Keratinocyte (primary cell): ENCODE results near the gene NKX2-2.

Experiments
- EZH2 ChIP-seq: IDR thresholded peaks from one replicate; pipeline ENCODE4 v1.6.1; 2012; ENCODE audit warnings: inconsistent platforms, mild to moderate bottlenecking, low read length, moderate library complexity
- TF ChIP-seq, protein P1 (sequence below), 3 experiments: IDR thresholded peaks in 1 of 3; conservative IDR thresholded peaks in 1 of 3; optimal IDR thresholded peaks in 1 of 3; 2 replicates in 2 of 3; 3 replicates in 1 of 3; pipeline versions ENCODE3 to v1.5.1; 2011; ENCODE audit warnings: low read length in 3 of 3, mild to moderate bottlenecking in 3 of 3, moderate library complexity in 2 of 3, control low read depth in 1 of 3, inconsistent platforms in 1 of 3; ENCODE audit not compliant: insufficient read depth in 2 of 3; ENCODE audit errors: extremely low read depth in 1 of 3

DNA sequence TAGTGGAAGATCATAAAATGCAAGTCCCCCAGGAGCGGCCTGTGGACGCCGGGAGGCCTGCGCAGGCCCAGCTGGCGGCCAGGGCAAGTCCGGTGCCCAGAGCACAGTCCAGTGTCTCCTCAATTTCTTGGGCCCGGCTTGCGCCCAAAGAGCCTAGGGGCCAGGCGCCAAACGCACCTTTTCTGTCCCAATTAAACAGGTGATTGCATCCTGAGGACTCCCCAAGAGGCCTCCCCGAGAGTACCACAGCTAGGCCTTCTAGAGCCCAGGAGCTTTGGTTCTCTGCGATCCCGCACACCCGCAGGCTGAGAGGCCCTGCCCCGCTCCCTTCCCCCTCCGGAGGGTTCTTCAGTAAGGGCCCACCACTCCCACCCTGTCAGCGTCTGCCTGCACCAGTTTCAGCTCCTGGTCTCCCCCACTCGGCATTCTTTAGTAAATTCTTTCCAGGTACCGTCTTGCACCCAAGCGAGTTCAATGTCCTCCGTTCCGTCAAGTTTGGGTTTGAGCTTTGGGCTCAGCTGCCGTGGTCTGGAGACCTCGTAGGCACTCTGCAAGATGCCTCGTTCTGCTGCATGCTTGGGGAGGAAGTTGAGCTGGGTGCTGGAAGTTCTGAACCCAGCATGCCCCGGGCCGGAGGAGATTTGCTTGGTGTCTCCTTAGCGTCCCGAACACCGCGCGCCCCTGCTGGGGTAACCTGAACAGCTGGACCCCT, 3.9 kb upstream of the NKX2-2 start:
- TF ChIP-seq, protein P1, sequence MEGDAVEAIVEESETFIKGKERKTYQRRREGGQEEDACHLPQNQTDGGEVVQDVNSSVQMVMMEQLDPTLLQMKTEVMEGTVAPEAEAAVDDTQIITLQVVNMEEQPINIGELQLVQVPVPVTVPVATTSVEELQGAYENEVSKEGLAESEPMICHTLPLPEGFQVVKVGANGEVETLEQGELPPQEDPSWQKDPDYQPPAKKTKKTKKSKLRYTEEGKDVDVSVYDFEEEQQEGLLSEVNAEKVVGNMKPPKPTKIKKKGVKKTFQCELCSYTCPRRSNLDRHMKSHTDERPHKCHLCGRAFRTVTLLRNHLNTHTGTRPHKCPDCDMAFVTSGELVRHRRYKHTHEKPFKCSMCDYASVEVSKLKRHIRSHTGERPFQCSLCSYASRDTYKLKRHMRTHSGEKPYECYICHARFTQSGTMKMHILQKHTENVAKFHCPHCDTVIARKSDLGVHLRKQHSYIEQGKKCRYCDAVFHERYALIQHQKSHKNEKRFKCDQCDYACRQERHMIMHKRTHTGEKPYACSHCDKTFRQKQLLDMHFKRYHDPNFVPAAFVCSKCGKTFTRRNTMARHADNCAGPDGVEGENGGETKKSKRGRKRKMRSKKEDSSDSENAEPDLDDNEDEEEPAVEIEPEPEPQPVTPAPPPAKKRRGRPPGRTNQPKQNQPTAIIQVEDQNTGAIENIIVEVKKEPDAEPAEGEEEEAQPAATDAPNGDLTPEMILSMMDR (optimal IDR thresholded peaks at IDR 0.05 in 1 of 3, IDR thresholded peaks at IDR 0.05 in 1 of 3, conservative IDR thresholded peaks at IDR 0.05 in 1 of 3; ENCODE audit: extremely low read depth in 1 of 3, insufficient read depth in 2 of 3, low read length in 3 of 3): no peak
- no peak for TF ChIP-seq EZH2
